ENCODE data around the gene MFRP. TPM values are rescaled to one million over a fixed set of nuclear protein-coding genes. Genes with fewer than 3 reads are reported as not detected.

Gene MFRP
- total RNA-seq, 2 experiments from 2014 or later = not detected

DNA sequence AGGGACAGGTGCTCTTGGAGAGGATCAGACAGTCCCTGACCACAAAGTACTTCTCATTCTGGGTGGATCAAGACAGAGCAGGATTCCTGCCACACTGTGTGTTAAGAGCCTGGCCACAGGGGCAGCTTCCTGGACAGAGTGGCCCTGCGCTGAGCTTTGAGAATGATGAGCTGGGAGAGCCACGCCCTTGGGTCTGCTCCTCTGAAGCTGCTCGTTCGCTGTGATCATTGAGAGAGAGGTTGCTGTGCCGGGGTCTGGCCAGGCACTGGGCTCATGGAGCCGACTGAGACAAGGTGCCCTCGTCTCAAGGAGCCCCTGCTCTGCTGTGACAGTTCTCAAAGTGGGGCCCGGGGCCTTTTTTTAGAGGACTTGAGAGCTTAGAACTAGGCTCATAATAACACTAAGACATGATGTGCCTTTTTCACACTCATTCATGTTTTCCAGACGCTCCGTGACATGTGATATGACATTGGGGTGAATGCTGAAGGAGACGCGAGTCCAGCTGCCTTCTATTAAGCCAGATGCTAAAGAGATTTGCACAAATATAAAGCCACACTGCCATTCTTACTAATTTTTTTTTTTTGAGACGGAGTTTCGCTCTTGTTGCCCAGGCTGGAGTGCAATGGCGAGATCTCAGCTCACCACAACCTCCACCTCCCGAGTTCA lies 1.6 kb upstream of the MFRP start:
- Mint-ChIP-seq H3K27me3 (peaks cover 51% of the 10 kb centered on the region), H3K9me3 (no peaks in the 10 kb centered on the region), H3K27ac (no peak overlapping the region), H3K4me3 (no peak overlapping the region), H3K4me1 (ENCODE audit: low read depth) (peaks cover 4% of the 10 kb centered on the region), H3K36me3 (ENCODE audit: low read depth) (no peaks in the 10 kb centered on the region)
- ChIA-PET POLR2A (no interaction called here), CTCF (interaction anchor here (1.1 kb wide), 1 partner anchor 8 kb away, joined by 3 read pairs; no protein-coding TSS in a partner anchor)
- H3K9me3 ChIP-seq (ENCODE audit: control insufficient read depth in 1 of 2, insufficient read depth in 1 of 2, low read length in 2 of 2) = no peaks in the 10 kb centered on the region
- TF ChIP-seq, protein P1, sequence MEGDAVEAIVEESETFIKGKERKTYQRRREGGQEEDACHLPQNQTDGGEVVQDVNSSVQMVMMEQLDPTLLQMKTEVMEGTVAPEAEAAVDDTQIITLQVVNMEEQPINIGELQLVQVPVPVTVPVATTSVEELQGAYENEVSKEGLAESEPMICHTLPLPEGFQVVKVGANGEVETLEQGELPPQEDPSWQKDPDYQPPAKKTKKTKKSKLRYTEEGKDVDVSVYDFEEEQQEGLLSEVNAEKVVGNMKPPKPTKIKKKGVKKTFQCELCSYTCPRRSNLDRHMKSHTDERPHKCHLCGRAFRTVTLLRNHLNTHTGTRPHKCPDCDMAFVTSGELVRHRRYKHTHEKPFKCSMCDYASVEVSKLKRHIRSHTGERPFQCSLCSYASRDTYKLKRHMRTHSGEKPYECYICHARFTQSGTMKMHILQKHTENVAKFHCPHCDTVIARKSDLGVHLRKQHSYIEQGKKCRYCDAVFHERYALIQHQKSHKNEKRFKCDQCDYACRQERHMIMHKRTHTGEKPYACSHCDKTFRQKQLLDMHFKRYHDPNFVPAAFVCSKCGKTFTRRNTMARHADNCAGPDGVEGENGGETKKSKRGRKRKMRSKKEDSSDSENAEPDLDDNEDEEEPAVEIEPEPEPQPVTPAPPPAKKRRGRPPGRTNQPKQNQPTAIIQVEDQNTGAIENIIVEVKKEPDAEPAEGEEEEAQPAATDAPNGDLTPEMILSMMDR (IDR thresholded peaks at IDR 0.05) = no peak
- no peak for DNase-seq
- no peak overlapping the region for H3K27ac ChIP-seq (ENCODE audit: low read depth in 1 of 2, low read length in 2 of 2)
- no peaks in the 10 kb centered on the region for H3K36me3 ChIP-seq (ENCODE audit: insufficient read depth, low read length)
- ATAC-seq (ENCODE audit: poor library complexity) = no peak
- H3K27me3 ChIP-seq (ENCODE audit: control insufficient read depth in 1 of 2, insufficient read depth in 2 of 2, low read length in 2 of 2) = peaks cover 3 to 6% of the 10 kb centered on the region in 2 experiments
- intact Hi-C loops (cut with DNase I, micrococcal nuclease) = no loop called here
- no peak overlapping the region for H3K4me3 ChIP-seq (ENCODE audit: low read length)
- H3K4me1 ChIP-seq (ENCODE audit: insufficient read depth, low read length) = peaks cover 6% of the 10 kb centered on the region

DNA sequence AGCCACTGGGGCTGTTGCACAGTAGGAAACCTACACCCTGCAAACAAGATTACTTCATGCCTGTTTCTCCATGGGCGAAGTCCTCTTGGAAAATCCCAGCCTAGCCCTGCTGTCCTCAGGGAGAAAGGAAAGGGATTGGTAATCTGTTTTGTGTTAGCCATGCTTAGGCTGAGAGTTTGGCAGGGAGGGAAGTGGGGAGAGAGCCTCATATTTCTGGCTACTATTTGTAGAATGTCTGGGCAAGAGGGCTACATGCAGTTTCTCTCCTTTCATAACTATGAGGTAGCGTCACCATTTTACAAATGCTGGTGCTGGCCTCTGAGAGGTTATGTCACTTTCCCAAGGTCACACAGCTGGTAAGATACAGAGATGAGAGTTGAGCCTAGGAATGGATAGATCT lies 737 bp upstream of the MFRP start:
- Histone ChIP-seq H3K36me3 (ENCODE audit: insufficient read depth, low read length) (no peaks in the 10 kb centered on the region), H3K27ac (ENCODE audit: low read depth in 1 of 2, low read length in 2 of 2) (no peak overlapping the region), H3K27me3 (ENCODE audit: control insufficient read depth in 1 of 2, insufficient read depth in 2 of 2, low read length in 2 of 2) (peaks cover 3 to 14% of the 10 kb centered on the region in 2 experiments), H3K4me3 (ENCODE audit: low read length) (no peak overlapping the region), H3K4me1 (ENCODE audit: insufficient read depth, low read length) (peaks cover 6% of the 10 kb centered on the region), H3K9me3 (ENCODE audit: control insufficient read depth in 1 of 2, insufficient read depth in 1 of 2, low read length in 2 of 2) (no peaks in the 10 kb centered on the region)
- no peaks in the 10 kb centered on the region for H3K9me3 Mint-ChIP-seq
- TF ChIP-seq, protein P1 (IDR thresholded peaks at IDR 0.05) = no peak
- intact Hi-C loops (cut with DNase I, micrococcal nuclease) = no loop called here
- no peak for DNase-seq
- H3K36me3 Mint-ChIP-seq (ENCODE audit: low read depth) = no peaks in the 10 kb centered on the region
- peaks cover 4% of the 10 kb centered on the region for H3K4me1 Mint-ChIP-seq (ENCODE audit: low read depth)
- H3K27me3 Mint-ChIP-seq = peaks cover 59% of the 10 kb centered on the region
- H3K27ac Mint-ChIP-seq = no peak overlapping the region
- ChIA-PET POLR2A (no interaction called here), CTCF (interaction anchor here (1.1 kb wide), 1 partner anchor 9 kb away, joined by 3 read pairs; no protein-coding TSS in a partner anchor)
- no peak overlapping the region for H3K4me3 Mint-ChIP-seq
- no peak for ATAC-seq (ENCODE audit: poor library complexity)

DNA sequence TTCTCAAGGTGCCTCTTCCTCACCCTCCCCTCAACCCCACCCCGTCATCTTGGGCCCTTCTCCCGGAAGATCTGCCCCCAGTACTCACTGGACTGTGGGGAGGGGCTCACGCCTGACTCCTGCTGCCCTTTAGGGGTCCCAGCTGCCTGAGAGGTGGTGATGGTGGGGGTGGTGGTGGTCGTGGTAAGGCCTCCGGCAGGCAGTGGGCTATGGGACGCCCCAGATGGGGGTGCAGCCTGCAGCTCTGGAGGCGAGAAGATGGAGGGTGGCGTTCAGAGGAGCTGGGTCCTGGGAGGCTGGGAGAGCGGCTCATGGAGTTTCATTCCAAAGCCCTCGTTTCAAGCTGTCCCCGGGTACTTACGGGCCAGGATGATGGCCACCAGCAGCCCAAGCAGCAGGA lies 820 bp downstream of the MFRP start:
- POLR2A ChIA-PET = no interaction called here
- intact Hi-C loops (cut with DNase I, micrococcal nuclease) = no loop called here
- peaks cover 10% of the 10 kb centered on the region for H3K4me1 ChIP-seq (ENCODE audit: insufficient read depth, low read length)
- CTCF ChIA-PET = interaction anchor here (1.3 kb wide), 1 partner anchor 35 kb away, joined by 3 read pairs; the partner anchor contains the start of gene USP2
- H3K36me3 ChIP-seq (ENCODE audit: insufficient read depth, low read length) = no peaks in the 10 kb centered on the region
- peaks cover 62% of the 10 kb centered on the region for H3K27me3 Mint-ChIP-seq
- H3K4me3 Mint-ChIP-seq = no peak overlapping the region
- no peak overlapping the region for H3K27ac Mint-ChIP-seq
- H3K9me3 Mint-ChIP-seq = no peaks in the 10 kb centered on the region
- DNase-seq (no peak), ATAC-seq (ENCODE audit: poor library complexity) (no peak)
- TF ChIP-seq, protein P1 (IDR thresholded peaks at IDR 0.05) = no peak
- H3K9me3 ChIP-seq (ENCODE audit: control insufficient read depth in 1 of 2, insufficient read depth in 1 of 2, low read length in 2 of 2) = peaks cover 0 to 5% of the 10 kb centered on the region in 2 experiments
- no peak overlapping the region for H3K4me3 ChIP-seq (ENCODE audit: low read length)
- no peaks in the 10 kb centered on the region for H3K36me3 Mint-ChIP-seq (ENCODE audit: low read depth)
- H3K4me1 Mint-ChIP-seq (ENCODE audit: low read depth) = peaks cover 10% of the 10 kb centered on the region
- no peak overlapping the region for H3K27ac ChIP-seq (ENCODE audit: low read depth in 1 of 2, low read length in 2 of 2)
- peaks cover 13 to 22% of the 10 kb centered on the region in 2 experiments for H3K27me3 ChIP-seq (ENCODE audit: control insufficient read depth in 1 of 2, insufficient read depth in 2 of 2, low read length in 2 of 2)
